SKM-1 (cell line): Measurements from ENCODE around the gene CELF5.
"Not testable (repeated sequence)": the region's sequence is repeated elsewhere in the genome, so short reads cannot be mapped to it uniquely, and the experiment has no call there.

Experiments used
- DNase-seq: peaks from one replicate; lab custom pipeline; 2025; ENCODE audit not compliant: unreplicated experiment; lab: John Stamatoyannopoulos, UW

Gene CELF5

GRCh38 chr19:3206216-3206953, 18.1 kb upstream of the CELF5 start:
- no peak for DNase-seq

GRCh38 chr19:3207461-3208242, 16.8 kb upstream of the CELF5 start:
- no peak for DNase-seq

GRCh38 chr19:3208317-3209207, 15.9 kb upstream of the CELF5 start:
- no peak for DNase-seq

- peak; percentile 25 for DNase-seq
Observed at GRCh38 chr19:3210347-3211017, 14.0 kb upstream of the CELF5 start.

- DNase-seq: no peak
Observed at GRCh38 chr19:3211191-3211590, 13.3 kb upstream of the CELF5 start.

- DNase-seq: no peak
Observed at GRCh38 chr19:3213159-3213558, 11.3 kb upstream of the CELF5 start.

GRCh38 chr19:3216874-3217273, 7.6 kb upstream of the CELF5 start:
- DNase-seq: no peak

- no peak for DNase-seq
Observed at GRCh38 chr19:3220576-3220975, 3.9 kb upstream of the CELF5 start.

- DNase-seq: not testable (repeated sequence)
Observed at GRCh38 chr19:3221576-3221975, 2.9 kb upstream of the CELF5 start.

GRCh38 chr19:3222709-3223108, 1.8 kb upstream of the CELF5 start:
- no peak for DNase-seq

GRCh38 chr19:3225169-3225485, 666 bp downstream of the CELF5 start:
- DNase-seq: no peak

GRCh38 chr19:3225677-3226093, 1.2 kb downstream of the CELF5 start:
- no peak for DNase-seq

- no peak for DNase-seq
Observed at GRCh38 chr19:3227054-3227626, 2.7 kb downstream of the CELF5 start.

GRCh38 chr19:3229346-3229743, 4.9 kb downstream of the CELF5 start:
- no peak for DNase-seq

- no peak for DNase-seq
Observed at GRCh38 chr19:3229888-3230496, 5.5 kb downstream of the CELF5 start.

- no peak for DNase-seq
Observed at GRCh38 chr19:3231288-3231687, 6.8 kb downstream of the CELF5 start.

- DNase-seq: no peak
Observed at GRCh38 chr19:3233116-3233515, 8.7 kb downstream of the CELF5 start.

- DNase-seq: no peak
Observed at GRCh38 chr19:3233831-3234230, 9.4 kb downstream of the CELF5 start.

- DNase-seq: no peak
Observed at GRCh38 chr19:3234800-3235199, 10.3 kb downstream of the CELF5 start.

GRCh38 chr19:3235604-3236003, 11.1 kb downstream of the CELF5 start:
- DNase-seq: not testable (repeated sequence)
